Esophagus muscularis mucosa (tissue), 3 donors: ENCODE data around the gene MRE11.

Source experiments
- POLR2AphosphoS5 ChIP-seq, 2 donors: sonication (generic); formaldehyde crosslinking; IDR thresholded peaks; one replicate each; pipeline ENCODE4 v1.6.1; 2017; ENCODE audit warnings: antibody characterized with exemption in 2 of 2
- TF ChIP-seq, protein P1 (sequence below), 3 experiments: fragments of 200-600 bp in 2 of 3; fragments of 450-650 bp in 1 of 3; sonication (generic) in 2 of 3; IDR thresholded peaks; one replicate each; pipeline ENCODE4 v1.5.1; 2017 to 2019; ENCODE audit warnings: antibody characterized with exemption in 3 of 3, mild to moderate bottlenecking in 2 of 3, moderate library complexity in 1 of 3

- TF ChIP-seq, protein P1, sequence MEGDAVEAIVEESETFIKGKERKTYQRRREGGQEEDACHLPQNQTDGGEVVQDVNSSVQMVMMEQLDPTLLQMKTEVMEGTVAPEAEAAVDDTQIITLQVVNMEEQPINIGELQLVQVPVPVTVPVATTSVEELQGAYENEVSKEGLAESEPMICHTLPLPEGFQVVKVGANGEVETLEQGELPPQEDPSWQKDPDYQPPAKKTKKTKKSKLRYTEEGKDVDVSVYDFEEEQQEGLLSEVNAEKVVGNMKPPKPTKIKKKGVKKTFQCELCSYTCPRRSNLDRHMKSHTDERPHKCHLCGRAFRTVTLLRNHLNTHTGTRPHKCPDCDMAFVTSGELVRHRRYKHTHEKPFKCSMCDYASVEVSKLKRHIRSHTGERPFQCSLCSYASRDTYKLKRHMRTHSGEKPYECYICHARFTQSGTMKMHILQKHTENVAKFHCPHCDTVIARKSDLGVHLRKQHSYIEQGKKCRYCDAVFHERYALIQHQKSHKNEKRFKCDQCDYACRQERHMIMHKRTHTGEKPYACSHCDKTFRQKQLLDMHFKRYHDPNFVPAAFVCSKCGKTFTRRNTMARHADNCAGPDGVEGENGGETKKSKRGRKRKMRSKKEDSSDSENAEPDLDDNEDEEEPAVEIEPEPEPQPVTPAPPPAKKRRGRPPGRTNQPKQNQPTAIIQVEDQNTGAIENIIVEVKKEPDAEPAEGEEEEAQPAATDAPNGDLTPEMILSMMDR (IDR thresholded peaks at IDR 0.05) = no peak
- no peak for TF ChIP-seq POLR2AphosphoS5 (IDR thresholded peaks at IDR 0.05)
Measured at GRCh38 chr11:94454301-94454700, 39.3 kb downstream of the MRE11 start.
